ENCODE data around the gene APOL6.
"Not testable (repeated sequence)": the region's sequence is repeated elsewhere in the genome, so short reads cannot be mapped to it uniquely, and the experiment has no call there.

APOL6 gene

DNA sequence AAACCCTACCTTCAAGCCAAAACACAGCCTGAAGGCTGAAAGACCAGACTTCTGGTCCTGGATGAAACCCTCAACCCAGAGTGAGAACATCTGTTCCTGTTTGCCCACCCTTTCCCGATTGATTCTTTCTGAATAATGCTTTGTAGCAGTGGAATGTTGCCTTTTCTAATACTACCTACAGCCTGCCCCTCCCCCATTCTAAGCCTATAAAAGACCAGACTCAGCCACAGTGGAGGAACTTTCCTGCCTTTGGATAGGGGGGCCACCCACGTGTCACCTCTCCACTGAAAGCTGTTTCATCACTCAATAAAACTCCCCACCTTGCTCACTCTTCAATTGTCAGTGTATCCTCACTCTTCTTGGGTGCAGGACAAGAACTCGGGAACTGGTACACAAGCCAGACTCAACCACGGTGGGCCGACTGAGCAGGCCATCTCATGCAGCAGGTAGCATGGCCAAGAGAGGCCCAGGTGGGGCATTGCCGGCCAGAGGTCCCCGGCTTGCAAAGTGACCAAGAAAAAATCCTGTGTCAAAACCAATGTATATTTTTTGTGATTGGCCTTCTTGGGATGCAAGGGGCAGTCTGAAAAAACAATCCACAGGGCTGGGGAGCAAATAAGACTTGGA is 6.6 kb upstream of the APOL6 start:
- DNase-seq = peak; percentile 46

DNA sequence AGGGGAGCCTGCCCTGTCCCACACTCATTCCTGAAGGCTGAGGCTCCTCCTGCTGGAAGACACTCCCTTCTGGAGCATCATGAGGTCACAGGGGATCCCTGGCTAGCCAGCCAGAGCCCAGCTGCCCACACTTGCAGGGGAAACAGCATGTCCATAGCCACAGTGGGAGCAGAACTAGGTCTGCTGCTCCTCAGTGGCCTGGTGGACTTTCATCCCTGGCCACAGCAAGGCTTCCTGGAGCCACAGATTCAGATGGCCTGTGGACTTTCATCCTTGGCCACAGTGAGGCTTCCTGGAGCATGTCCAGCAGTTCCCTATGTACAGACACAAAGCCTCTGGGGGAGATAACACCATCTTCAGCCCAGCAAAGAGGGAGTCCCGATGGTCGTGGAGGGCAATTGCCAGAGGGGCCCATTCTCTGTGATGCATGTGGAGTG is 5.9 kb upstream of the APOL6 start:
- peak; percentile 41 for DNase-seq

GRCh38 chr22:35643991-35644390 is 4.3 kb upstream of the APOL6 start:
- DNase-seq = no peak

DNA sequence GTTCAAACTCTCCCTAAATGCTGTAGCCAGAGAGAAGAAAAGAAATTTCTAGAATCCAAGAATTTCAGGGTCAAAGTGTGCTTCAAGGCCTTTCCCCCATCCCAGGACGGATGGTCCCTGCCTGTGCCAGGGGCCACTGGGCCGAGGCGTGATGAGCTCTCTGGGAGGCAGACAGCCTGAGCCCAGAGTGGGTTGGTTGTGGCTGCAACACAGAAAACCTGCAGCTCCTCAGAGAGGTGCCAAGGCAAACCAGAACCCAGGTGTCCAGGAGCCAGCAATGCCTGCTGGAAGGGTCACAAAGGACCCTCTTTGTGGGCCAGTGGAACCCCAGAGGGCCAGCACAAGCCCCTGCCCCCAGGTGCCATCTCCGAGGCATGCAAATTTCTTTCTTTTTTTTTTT is 2.6 kb upstream of the APOL6 start:
- DNase-seq = no peak

GRCh38 chr22:35649026-35649553 is 844 bp downstream of the APOL6 start:
- DNase-seq = no peak

GRCh38 chr22:35649636-35650250 is 1.5 kb downstream of the APOL6 start:
- DNase-seq = no peak

- no peak for DNase-seq
Observed at GRCh38 chr22:35651085-35651484, 2.8 kb downstream of the APOL6 start.

DNA sequence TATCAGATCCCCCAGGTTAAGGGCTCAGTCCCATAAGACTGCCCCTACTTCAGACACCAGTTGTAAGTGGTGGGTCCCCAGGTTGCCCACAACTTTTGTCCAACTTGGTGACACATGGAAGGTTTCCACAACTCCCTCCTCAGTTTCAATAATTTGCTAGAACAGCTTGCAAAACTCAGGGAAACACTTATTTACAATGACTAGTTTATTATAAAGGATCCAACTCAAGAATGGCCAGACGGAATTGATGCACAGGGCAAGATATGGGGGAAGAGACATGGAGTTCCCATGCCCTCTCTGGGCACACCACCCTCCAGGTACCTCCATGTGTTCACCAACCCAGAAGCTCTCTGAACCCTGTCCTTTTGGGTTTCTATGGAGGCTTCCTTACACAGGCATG is 5.6 kb downstream of the APOL6 start:
- no peak for DNase-seq

DNA sequence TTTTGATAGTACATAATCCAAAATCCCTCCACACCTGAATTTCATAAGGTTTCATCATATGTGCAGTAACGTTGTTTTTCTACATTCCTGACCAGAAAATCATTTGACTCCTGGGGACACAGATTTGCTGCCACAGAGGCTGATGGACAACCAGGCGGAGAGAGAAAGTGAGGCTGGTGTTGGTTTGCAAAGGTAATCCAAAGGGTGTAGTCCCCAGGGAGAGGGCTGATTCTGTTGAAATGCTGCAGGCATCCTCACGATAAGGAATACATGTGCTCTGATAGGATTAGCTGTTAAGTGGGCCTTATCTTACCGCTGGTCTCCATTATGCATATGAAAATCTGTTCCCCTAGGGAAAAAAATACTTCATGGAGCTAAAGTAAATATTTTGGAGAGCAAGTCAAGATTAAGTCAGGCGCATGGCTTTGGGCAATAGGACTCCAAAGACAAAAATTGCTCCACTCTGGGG is 8.1 kb downstream of the APOL6 start:
- no peak for DNase-seq

DNA sequence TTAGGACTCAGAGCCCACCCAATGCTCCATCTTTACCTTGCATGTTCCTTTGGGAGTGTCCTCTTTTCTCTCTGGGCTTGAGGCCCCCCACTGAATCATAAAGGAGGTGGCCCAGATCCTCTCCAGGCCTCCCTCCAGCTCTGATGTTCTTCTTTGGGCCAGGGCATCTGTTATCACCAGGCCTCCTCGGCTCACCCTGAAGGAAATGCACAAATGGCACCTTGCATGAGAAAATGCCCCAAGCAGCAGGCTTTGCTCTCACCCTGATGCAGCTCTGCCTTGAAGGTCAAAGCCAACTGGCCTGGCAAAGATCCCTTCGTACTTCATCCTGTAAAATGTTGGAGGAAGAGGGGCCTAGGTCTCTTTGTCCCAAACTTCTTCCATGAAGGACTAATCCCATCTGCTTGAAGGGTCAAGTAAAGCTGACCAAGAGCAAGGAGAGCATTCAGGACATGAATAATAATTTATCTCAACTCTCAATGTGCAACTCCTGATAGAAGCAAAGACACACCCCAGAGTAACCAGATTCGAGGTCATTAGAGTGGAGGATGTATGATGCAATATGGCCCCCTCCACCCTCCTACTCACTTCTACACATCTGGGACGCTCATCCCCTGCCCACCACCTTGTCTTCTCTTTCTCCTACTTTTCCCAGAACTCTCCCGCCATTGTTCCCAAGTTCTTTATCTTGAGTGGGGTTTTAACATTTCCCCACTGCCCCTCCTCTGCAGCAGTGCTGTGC is 9.5 kb downstream of the APOL6 start:
- no peak for DNase-seq

- DNase-seq = peak; percentile 85
Observed at GRCh38 chr22:35660291-35661127, 12.3 kb downstream of the APOL6 start.

- DNase-seq = no peak
Observed at GRCh38 chr22:35661464-35661863, 13.2 kb downstream of the APOL6 start.

DNA sequence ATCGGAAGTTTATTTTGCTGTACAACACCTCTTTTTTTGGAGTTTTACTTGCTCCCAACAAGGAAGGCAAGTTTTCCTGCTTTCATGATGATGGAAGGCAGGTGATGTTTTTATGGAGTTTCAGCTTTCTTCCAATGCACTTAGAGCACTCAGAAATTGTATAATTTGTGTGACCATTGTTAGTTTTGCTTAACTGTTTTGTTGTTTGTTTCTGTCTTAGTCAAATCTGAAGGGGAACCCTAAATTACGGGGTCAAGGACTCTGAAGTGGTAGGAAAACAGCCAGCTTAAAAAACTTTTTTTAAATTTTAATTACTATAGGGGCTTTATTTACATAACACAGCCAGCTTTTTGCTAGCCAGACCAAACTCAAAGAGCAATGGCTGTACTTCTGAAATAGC is 14.7 kb downstream of the APOL6 start:
- no peak for DNase-seq

DNA sequence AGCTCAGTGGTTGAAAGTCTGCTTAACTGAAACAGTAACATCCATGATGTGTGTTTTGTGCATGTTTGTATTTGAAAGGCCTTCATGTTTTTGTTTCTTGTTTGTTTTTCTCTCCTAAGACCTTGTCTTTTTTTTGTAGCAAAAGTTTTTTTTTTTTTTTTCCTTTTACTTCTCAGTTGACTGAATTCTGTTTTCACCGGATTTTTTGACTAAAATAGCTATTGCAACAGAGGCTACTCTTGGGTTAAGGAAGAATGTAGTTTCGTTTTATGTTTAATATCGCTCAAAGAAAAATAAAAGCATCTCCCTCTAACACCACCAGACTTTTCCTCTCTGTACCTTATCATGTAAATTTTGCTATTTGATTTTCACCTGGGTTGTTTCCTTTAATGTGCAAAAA is 15.1 kb downstream of the APOL6 start:
- DNase-seq = no peak

GRCh38 chr22:35664955-35665587 is 16.8 kb downstream of the APOL6 start:
- no peak for DNase-seq

DNA sequence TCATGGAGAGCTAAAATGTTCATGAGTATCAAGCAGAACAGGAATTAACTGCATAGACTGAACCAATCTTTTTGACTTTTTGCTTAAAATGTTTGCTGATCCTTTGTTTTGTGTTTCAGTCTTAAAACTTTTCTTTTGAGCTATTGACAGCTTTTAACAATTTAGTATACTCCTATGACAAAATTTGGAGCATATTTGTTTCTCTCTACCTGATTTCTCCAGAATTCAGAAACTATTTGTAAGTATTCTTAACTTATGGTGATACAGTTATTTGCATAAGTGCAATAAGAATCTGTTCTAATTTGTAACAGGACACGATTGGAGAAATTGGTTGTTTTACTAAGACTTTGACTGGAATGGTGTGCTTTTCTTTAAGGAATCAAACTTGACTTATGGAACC is 18.5 kb downstream of the APOL6 start:
- not testable (repeated sequence) for DNase-seq

GRCh38 chr22:35674335-35674734 is 26.1 kb downstream of the APOL6 start:
- DNase-seq = no peak

- not testable (repeated sequence) for DNase-seq
Observed at GRCh38 chr22:35676065-35676464, 27.8 kb downstream of the APOL6 start.

- DNase-seq = no peak
Observed at GRCh38 chr22:35677460-35678187, 29.4 kb downstream of the APOL6 start.

GRCh38 chr22:35678836-35679235 is 30.6 kb downstream of the APOL6 start:
- no peak for DNase-seq

- DNase-seq = peak; percentile 87
Observed at GRCh38 chr22:35679492-35679891, 31.2 kb downstream of the APOL6 start.

Data from activated effector memory CD4-positive, alpha-beta T cell treated with anti-CD3 and anti-CD28 coated beads, Interleukin-2, amount 50 U/mL, for 16 hours (primary cell).